ENCODE results near the gene FLT4.

Gene FLT4

DNA sequence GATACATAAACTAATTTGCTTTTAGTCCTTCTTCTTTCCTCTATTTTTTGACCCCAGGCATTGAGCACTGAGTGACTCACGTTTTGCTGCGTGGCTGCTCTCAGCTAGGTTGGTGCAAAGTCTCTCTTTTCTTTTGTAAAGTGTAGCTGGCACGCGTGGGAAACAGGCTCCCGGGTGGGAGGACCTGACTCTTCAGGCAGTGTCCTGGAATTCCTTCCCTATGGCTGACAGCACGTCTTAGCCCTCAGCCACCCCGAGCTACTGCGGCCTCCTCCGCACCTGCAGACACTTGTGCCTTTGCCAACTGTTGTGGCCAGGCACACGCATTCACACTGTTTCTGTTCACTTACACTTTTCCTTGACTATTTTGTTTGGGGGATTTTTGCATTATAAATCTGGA is 57.2 kb downstream of the FLT4 start:
- no peak for DNase-seq (ENCODE audit: low spot score)

DNA sequence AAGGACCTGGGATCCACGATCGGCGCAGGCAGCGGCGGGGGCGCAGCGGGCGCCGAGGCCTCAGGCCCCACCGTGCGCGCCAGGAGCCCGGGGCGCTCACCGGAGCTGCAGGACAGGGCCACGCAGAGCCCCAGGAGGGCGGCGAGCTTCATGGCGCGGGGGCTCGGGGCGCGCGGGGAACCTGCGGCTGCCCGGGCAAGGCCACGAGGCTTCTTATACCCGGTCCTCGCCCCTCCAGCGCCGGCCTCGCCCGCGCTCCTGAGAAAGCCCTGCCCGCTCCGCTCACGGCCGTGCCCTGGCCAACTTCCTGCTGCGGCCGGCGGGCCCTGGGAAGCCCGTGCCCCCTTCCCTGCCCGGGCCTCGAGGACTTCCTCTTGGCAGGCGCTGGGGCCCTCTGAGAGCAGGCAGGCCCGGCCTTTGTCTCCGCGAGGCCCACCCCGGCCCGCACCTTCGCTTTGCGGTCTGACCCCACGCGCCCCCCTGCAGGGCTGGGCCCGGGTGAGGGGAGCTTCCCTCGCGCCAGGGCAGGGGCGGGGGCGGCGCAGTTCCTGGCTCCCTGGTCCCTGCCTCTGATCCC is 58.0 kb downstream of the FLT4 start, which contains the start of gene SCGB3A1:
TSS of gene SCGB3A1 (minus strand) at position 189 of the 577 bp plus-strand sequence. CDS start at position 152, 37 bp downstream.
- DNase-seq (ENCODE audit: low spot score), result no peak

GRCh38 chr5:180590543-180591310 is 58.7 kb downstream of the FLT4 start:
- no peak for DNase-seq (ENCODE audit: low spot score)

DNA sequence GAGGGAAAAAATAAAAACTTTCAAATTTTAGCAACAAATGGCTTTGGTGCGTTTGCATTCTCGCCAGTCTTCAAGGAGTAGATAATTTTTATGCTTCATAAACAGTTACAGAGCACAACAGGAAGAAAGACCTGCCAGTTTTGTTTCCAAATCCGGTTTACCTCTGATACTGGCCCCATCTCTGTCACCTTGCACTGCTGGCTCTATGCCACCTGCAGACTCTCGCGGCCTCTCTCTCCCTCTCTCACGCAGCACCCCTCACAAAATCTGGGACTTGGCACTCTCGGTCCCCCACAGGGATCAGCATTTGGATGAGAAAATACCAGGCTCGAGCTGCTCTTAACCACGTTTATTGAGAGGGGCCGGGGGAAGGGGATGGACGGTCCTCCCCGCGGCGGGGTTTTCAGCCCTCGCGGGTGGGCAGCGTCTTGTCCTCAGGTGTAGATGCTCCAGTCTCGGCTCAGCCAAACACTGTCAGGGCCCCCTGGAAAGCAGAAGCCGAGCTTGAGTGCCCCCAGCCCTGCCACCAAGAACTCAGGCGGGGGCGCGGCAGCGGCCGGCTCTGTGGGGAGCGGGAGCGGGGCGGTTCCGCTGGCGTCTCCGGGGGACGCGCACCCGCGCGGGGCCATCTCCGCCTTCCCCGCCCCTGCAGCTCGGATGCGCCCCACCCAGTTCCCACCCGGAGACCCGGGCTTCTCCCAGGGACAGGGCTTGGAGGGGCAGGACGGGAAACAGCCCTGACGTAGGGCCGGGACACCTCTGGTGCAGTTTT is 59.4 kb downstream of the FLT4 start:
- no peak for DNase-seq (ENCODE audit: low spot score)

GRCh38 chr5:180586870-180587269 is 62.5 kb downstream of the FLT4 start:
- DNase-seq (ENCODE audit: low spot score), result no peak

- no peak for DNase-seq (ENCODE audit: low spot score)
These were observed 63.2 kb downstream of the FLT4 start for GRCh38 chr5:180586204-180586603.

DNA sequence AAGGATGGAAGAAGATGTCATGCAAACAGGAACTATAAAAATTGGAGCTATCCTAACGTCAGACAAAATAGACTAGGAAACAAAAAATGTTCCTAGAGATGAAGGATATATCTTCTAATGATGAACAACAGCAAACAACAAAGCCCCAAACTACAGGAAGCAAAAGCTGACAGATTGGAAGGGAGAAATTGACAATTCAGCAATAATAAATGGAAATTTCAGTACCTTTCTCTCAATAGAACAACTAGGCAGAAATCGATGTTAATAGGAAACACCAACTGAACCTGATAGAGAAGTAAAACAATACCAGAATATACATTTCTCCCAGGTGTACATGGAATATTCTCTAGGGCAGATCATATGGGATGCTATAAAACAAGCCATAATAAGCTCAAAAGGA is 65.7 kb downstream of the FLT4 start:
- no peak for DNase-seq (ENCODE audit: low spot score)

GRCh38 chr5:180580681-180581080 is 68.7 kb downstream of the FLT4 start:
- DNase-seq (ENCODE audit: low spot score), result no peak

- DNase-seq (ENCODE audit: low spot score), result no peak
These were observed 73.8 kb downstream of the FLT4 start for GRCh38 chr5:180575571-180575970.

GRCh38 chr5:180568914-180569313 is 80.5 kb downstream of the FLT4 start:
- no peak for DNase-seq (ENCODE audit: low spot score)

- no peak for DNase-seq (ENCODE audit: low spot score)
These were observed 85.4 kb downstream of the FLT4 start for GRCh38 chr5:180563994-180564393.

DNA sequence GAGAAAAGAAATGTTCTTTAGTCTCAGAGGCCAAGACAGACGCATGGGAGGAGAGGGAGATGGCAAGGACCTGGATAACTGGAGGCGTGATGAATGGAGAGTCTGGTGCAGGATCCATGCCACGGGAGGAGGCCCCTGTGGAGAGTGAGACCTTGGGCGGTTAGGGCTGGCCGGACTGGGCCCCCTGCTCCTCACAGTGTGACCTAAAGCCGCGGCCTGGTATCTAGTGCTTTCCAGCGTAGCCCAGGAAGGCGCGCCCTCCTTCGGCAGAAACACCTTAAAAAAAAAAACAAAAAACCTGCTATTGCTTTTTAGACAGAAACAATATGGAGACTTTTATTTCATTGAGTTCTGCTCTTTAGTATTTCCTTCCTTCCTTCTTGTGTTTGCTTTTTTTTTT is 91.2 kb downstream of the FLT4 start:
- no peak for DNase-seq (ENCODE audit: low spot score)

- DNase-seq (ENCODE audit: low spot score), result no peak
These were observed 92.1 kb downstream of the FLT4 start for GRCh38 chr5:180557217-180557809.

GRCh38 chr5:180555168-180555921 is 94.1 kb downstream of the FLT4 start:
- no peak for DNase-seq (ENCODE audit: low spot score)

GRCh38 chr5:180553530-180553929 is 95.9 kb downstream of the FLT4 start:
- no peak for DNase-seq (ENCODE audit: low spot score)

Data from Ammon's horn (tissue), 1 donor.